Loucy (cell line): Measurements from ENCODE around the gene RDH12.

Source experiments
- CTCF ChIP-seq: fragments of 200-600 bp; sonication (generic); conservative IDR thresholded peaks from 2 replicates; pipeline ENCODE4 v1.5.1; 2014; ENCODE audit warnings: mild to moderate bottlenecking, antibody characterized with exemption, low read length
- EZH2phosphoT487 ChIP-seq: fragments of 200-600 bp; IDR thresholded peaks from 2 replicates; pipeline ENCODE4 v1.6.1; 2018; ENCODE audit warnings: antibody characterized with exemption, mild to moderate bottlenecking, moderate library complexity, borderline replicate concordance

DNA sequence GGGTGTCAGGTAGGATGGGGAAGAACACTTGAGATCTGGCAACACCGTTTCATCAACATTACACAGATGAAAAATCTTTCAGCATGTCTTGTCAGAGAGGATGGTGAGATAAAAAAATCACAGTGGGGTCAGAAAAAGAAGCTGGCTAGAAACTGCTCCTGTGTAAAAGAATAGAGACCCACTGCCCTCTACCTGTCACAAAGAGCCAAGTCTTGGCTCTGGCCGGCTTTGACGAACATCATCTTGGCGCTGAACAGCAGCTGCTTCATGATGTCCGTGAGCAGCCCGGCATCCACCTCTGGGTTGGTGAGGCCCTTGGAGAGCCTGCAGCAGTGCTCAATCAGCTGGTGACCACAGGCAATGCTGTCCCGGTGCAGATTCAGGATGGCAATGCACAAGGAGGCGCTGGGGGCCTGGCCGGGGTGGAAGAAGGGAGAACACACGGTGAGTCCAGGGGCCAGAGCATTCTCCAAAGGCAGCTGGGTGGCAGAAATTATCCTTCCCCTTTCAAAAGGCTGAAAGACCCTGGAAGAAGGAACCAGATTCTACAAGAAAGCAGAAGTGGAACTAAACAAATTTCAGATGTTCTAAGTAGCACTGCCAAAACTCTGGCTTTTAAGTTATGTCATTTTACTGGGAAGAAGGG is 64.5 kb downstream of the RDH12 start:
- TF ChIP-seq CTCF (no peak), EZH2phosphoT487 (no peak)
